GM12892 (cell line): ENCODE measurements around the gene DCST1.

Source experiments
- POLR2A ChIP-seq: IDR thresholded peaks from 2 replicates; pipeline ENCODE4 v1.6.1; 2011; ENCODE audit warnings: low read depth, low read length, control low read depth
- POLR2AphosphoS5 ChIP-seq: IDR thresholded peaks from 2 replicates; pipeline ENCODE4 v1.6.1; 2011; ENCODE audit warnings: low read depth, low read length, control low read depth

- no peak for TF ChIP-seq POLR2A
- TF ChIP-seq POLR2AphosphoS5: no peak
These were observed 22.6 kb upstream of the DCST1 start for GRCh38 chr1:155011004-155011416.
